ENCODE results near the gene SHMT2.
A peak's percentile ranks its signal among the peaks of the same experiment; 100 is the strongest.

The SHMT2 gene

DNA sequence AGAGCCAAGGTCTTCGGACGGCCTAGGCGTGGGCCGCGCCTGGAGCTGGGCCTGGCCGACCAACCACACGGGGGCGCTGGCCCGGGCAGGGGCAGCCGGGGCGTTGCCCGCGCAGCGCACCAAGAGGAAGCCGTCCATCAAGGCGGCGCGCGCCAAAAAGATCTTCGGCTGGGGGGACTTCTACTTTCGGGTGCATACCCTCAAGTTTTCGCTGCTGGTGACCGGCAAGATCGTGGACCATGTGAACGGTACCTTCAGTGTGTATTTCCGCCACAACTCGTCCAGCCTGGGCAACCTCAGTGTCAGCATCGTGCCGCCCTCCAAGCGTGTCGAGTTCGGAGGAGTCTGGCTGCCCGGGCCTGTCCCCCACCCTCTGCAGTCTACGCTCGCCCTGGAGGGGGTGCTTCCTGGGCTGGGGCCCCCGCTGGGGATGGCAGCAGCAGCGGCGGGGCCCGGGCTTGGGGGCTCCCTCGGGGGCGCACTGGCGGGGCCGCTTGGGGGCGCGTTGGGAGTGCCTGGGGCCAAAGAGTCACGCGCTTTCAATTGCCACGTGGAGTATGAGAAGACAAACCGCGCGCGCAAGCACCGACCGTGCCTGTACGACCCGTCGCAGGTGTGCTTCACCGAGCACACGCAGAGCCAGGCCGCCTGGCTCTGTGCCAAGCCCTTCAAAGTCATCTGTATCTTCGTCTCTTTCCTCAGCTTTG is 4.4 kb upstream of the SHMT2 start:
- DNase-seq: peak in 1 of 56 donors; percentile 20

DNA sequence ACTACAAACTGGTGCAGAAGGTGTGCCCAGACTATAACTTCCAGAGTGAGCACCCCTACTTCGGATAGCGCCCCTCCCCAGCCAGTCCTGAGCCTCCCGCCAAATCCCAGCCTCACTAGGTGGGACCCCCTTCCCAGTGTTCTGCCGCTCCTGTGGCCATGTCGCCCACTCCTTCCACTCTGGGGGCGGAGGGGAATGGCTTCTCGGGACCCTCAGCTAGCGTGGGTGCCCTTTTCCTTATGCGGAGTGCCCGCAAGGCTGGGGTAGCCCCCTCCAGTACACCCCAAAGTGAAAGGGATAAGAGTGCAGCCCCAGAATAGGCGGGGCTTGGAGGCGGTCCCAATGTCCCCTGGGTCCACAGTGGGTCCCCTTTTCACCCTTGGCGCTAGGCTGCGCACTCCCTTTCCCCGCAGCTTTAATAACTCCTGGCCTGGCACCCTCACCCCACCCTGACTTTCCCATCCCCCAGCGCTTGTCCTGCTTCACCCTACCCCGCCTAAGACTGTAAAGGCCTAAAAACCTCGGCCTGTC is 3.8 kb upstream of the SHMT2 start:
- DNase-seq: no peak

DNA sequence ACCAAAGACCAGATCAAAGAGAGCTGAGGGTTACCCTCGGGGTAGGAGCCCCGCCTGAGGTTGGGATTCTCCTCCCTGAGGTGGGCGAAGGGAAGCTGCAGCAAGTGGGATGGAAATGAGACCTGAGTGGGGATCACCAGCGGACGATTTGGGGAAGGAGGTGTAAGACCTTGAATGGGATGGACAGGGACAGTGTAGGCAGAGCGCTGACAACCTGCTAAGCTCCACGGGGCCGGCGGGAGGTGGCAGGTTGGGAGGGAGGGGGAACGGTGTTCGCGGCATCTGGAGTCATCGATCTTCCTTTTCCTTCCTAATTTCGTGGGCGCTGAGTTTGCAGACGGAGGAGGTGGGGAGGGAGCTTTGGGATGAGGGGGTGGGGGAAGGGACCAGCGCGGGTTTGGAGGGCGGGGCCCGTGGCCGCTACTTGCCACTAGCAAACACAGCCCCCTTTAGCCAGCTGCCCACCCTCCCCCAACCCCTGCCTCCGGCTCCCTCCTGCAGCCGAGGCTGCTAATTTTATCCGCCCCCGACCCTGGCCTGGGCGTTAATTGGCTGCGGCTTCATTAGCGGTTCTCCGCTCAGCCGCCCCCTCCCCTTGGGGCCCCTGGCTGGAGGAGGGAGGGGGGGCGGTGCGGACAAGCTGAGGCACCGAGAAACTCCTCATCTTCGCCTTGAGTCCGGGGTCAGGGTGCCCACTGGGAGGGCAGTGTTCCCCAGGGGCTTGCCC is 2.8 kb upstream of the SHMT2 start:
- peak in 1 of 56 donors; percentile 45 for DNase-seq

DNA sequence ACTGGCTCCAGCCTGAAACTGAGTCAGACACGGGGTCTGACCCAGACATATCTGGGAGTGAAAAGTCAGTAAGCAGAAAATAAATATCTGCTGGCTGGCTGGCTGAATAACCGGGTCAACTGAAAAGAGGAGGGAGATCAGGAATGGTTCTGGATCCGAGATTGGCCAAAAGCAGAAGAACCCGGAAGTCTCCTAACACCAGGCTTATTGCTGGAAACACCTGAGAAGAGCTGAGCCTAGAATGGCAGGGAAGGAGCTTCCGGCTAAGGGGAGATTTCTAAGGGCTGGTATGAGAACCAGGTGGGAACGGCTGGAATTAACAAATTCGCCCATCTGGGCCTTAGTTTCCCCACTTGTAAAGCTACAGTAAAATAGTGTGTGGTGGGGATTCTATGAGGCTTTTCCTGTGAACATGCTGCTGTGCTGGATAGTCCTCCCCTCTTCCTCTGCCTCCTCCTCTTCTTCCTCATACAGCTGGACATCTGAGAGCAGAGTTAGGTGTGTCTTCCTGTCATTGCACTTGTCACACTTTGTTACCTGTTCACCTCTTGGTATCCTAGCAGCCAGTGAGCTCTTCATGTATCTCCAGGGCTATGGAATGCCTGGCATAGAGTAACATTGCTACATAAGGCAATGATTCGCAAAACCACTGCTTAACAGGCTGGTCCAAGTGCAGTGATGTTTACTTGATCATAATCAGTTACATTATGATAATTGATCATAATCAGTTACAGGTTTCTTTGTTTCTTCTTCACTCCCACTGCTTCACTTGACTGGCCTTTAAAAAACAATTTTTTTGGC is 2.0 kb upstream of the SHMT2 start:
- no peak for DNase-seq

DNA sequence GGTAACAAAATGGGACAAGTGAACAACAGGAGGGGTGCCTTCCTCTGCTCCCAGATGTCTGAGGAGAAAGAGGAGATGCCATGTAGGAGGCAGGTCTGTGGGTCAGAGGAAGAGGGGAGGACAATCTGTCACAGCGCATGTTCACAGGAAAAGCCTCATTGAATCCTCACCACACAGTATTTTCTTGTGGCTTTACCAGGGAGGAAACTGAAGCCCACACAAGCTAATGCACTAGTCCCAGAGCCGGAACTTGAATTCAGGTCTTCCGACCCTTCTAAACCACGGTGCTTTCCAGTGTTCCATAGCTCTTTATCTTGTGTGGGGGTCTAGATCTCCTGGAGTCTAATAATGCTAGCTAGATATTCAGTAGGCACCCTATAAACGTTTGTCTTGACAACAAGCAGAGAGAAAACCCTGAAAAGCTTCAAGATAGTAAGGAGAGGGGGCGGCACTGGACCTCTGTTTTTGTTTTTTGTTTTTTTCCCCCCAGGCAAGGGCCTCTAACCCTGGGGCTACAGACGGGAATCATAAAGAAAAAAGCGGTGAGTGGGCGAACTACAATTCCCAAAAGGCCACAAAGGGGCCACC is 371 bp upstream of the SHMT2 start:
- DNase-seq: no peak

DNA sequence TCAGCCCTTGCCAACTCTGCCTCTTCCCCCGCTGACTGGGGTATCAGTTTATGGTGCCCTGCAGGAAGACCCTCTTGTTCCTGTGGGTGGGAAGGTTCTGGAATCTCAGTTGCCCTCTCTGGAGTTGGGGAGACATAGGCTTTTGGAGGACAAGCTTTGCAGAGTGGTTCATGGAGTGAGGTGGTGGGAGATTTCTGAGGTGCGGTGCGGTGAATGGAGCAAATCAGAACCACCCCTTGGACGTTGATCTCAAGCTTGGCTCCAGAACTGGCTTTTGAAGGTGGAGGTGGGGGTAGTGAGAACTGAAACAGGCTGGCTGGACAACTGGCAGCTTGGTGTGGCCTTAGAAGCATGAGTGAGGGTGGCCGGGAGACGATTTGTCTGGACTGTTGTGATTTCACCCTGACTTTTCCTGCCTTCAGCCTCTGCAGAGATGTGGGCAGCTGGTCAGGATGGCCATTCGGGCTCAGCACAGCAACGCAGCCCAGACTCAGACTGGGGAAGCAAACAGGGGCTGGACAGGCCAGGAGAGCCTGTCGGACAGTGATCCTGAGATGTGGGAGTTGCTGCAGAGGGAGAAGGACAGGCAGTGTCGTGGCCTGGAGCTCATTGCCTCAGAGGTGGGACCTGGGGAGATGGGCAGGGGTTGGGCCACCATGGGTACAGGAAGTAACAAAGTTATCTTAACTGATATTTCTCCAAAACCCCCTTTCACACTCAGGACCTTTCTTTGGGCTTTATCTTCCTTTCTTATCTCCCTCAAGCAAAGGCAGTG is 1.1 kb downstream of the SHMT2 start:
- DNase-seq: no peak

DNA sequence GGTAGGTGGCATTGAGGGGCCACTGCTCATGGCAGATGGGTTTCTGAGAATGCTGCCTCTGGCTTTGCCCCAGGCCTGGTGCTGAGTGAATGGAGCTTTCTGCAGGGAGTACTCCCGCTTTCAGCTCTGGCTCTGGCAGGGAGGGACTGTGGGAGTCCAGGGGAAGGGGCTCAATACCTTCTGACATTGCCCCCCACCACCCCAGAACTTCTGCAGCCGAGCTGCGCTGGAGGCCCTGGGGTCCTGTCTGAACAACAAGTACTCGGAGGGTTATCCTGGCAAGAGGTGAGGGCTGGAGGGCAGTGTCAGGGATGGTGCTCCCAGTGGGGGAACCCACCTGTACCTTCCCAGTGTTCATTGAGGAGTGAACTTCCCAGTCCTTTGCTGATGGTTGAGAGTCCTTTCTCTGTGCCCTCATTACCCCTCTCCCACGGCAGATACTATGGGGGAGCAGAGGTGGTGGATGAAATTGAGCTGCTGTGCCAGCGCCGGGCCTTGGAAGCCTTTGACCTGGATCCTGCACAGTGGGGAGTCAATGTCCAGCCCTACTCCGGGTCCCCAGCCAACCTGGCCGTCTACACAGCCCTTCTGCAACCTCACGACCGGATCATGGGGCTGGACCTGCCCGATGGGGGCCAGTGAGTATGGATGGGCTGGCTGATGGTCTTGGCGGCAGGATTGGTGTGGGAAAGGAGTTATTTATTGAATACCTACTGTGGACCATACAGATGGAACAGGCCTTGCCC is 1.9 kb downstream of the SHMT2 start:
- DNase-seq: no peak

DNA sequence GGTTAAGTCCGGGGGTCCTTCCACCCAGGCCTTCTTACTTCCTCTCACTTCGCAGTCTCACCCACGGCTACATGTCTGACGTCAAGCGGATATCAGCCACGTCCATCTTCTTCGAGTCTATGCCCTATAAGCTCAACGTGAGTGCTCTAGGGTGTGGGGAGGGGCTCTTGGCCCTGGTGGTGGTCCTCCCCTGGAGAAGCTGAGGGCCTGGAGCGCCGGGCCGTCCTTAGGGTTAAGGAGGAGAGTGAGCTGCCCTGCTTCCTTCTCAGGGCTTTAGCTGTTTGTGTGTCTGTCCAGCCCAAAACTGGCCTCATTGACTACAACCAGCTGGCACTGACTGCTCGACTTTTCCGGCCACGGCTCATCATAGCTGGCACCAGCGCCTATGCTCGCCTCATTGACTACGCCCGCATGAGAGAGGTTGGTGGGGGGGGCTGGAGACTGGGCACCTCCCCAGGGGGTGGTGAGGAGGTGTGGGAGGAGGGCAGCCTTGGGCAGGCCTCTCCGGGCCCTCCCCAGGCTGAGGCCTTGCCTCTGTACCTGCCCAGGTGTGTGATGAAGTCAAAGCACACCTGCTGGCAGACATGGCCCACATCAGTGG is 2.7 kb downstream of the SHMT2 start:
- DNase-seq: no peak

DNA sequence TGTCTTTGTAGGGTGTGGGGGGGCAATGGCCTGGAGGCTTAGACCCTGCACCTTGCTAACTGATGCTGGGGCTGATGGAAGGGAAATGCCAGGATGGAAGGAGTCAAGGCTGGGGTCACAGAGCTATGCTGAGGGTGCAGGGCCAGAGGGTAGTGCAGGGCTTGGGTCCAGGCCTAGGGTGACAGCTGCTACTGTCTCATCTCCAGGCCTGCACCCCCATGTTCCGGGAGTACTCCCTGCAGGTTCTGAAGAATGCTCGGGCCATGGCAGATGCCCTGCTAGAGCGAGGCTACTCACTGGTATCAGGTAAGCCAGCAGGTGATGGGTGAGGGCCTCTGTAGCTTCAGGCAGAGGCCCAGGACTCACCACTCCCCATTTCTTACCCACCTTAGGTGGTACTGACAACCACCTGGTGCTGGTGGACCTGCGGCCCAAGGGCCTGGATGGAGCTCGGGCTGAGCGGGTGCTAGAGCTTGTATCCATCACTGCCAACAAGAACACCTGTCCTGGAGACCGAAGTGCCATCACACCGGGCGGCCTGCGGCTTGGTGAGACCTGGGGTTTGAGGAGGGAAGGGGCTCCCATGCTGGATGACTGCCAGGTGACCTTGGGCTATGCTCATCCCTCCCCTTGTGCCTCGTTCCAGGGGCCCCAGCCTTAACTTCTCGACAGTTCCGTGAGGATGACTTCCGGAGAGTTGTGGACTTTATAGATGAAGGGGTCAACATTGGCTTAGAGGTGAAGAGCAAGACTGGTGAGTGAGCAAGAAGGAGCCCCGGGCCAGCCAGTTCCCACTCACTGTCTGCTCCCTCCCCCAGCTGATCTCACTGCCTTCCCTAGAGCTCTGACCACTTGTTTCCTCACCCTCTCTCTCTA is 4.1 kb downstream of the SHMT2 start:
- no peak for DNase-seq

DNA sequence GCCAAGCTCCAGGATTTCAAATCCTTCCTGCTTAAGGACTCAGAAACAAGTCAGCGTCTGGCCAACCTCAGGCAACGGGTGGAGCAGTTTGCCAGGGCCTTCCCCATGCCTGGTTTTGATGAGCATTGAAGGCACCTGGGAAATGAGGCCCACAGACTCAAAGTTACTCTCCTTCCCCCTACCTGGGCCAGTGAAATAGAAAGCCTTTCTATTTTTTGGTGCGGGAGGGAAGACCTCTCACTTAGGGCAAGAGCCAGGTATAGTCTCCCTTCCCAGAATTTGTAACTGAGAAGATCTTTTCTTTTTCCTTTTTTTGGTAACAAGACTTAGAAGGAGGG is 4.7 kb downstream of the SHMT2 start:
- DNase-seq: no peak

DNA sequence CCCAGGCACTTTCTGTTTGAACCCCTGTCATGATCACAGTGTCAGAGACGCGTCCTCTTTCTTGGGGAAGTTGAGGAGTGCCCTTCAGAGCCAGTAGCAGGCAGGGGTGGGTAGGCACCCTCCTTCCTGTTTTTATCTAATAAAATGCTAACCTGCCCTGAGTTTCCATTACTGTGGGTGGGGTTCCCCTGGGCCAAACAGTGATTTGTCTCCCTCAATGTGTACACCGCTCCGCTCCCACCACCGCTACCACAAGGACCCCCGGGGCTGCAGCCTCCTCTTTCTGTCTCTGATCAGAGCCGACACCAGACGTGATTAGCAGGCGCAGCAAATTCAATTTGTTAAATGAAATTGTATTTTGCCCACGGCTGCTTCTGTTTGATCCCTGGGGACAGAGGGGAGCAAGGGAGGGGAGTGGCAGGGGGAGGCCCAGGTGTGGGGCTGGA is 5.1 kb downstream of the SHMT2 start:
- no peak for DNase-seq

DNA sequence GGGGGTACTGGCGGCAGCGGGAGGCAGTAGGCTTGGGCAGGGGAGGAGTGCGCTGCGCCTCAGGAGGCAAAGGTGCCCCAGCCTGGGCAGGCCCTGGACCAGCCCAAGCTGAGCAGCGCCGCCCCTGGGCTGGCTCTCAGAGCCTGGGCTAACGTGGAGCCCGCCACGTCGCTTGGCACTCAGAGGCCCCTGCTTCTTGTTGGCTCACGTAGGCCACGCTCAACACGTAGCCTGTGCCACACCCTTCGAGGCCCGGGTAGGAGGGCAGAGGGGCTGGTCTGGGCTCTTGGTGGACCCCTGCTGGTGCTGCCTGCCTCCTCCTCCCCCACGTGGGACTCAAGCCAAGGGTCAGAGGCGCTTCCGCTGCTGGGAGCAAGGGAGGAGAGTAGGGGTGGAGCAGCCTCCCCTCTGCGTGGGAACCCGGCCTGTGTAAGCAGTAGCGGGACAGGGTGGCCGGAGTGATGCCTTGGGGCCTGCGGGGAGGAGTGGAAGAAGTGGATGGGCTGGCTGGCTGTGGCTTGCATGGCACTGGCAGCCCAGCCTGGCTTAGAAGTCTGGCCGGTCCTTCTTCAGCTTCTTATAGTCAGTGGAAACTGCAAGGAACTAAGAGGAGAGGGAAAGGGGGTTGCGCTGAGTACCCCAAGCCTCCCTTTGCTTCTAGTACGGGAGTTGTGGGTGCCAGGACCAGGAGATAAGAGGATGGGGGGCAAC is 5.7 kb downstream of the SHMT2 start:
- DNase-seq: no peak

DNA sequence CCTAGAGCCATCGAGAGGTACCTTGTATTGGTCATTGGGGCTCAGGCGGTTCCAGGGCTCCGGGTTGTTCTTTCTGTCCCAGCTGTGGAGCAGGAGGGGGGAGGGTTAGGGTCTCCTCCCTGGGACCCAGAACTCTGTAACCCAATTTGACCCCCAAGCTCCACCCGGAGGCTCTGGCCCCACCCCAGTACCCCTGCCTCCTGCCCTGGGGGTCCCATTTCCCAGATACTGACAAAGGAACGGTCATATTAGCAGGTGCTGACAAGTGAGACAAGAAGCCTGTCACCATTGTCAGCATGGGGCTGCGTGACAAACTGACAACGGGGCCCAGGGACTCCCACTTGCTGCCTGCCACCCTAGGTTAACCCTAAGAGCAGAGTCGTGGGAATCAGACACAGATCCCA is 6.2 kb downstream of the SHMT2 start:
- DNase-seq: no peak

DNA sequence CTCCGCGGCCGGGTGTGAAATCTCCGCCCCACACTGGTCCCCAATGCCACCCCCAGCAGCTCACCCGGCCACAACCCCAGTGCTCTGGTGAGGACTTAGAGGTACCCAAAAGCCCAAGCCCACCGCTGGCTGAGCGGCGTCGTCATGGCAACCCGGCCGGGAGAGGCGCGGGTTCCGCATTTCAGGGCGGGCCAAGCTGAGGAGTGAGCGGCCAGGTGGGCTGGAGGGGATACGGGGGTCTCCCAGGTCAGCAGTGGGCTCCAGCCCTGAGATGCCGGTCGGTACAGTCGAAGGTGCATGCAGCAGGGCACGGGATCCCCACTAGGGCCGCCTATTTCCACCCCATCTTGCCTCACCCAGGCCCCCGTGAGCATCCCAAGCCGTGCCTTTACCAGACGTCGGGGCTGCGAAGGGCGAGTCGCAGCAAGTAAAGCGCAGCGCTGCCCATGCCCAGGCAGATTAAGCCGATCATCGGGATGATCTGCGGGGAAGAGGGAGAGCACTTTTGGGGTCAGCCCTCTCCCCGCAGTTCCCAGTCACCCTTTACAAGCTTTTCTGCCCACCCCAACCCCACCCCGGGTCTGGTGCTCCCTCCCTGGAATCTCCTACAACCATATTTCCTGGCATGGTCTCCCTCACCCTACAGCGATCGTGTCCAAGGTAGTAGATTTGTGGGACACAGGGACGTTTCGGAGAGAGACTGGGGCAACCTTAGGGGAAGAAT is 6.9 kb downstream of the SHMT2 start:
- no peak for DNase-seq

DNA sequence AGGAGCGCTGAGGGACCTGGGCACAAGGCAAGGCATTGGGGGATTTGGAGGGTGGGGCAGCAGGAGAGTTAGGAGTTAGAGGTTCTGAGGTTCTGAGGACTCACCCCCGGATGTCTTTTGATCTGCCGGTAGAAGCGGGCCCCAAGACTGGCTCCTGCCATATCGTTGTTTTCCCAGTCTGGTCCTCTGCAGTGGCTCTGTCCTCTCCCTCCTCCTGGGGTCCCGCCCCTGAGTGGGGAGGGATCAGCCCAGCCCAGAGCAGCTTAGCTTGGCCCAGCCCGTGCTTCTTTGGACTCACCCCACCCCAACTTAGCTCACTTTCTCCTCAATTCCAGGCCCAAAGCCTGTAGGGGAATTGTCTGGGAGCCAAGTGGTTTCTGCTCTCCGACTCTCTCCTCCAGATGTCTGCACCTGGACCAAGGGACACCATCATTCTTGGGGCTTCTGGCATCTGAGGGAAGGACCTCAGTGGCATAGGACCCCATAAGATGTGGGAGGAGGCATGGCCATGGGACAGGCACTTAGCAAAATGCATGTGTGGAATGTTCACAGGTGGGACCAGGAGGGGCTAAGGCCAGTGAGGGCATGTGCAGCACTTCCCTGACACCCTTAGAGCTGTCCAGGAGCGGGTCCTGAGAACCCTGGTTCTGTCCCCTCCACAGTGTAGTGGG is 7.5 kb downstream of the SHMT2 start:
- no peak for DNase-seq

DNA sequence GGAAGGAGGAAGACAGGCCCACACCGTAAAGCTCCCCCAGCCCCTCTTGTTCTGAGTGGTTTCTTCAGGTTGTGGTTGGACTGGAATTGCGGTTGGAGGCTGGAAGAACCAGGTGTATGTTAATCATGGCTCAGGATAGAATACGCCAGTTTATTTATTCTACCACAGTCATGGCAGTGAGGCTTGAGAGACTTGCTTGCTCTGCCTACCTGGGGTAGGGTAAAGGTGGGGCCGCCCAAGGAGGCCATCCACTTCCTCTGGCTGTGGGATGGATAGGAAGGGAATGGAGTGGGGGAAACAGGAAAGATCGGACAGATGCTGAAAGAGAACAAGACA is 8.1 kb downstream of the SHMT2 start:
- no peak for DNase-seq

Measured in nucleus accumbens (tissue), 56 donors.